ENCODE data around the gene BID.

GRCh38 chr22:17783773-17784480 is 9.7 kb upstream of the BID start:
- no peak for TF ChIP-seq POLR2A (IDR thresholded peaks at IDR 0.05)
- no peak for TF ChIP-seq CTCF (IDR thresholded peaks at IDR 0.05)
